Liver (tissue), 9 donors: ENCODE data around the gene NFIX. TPM values are rescaled to one million over a fixed set of nuclear protein-coding genes. Genes with fewer than 3 reads are reported as not detected.

ENCODE experiments used
- DNase-seq: peaks from one replicate; pipeline ENCODE4 v3.0.0-alpha.2; 2017; ENCODE audit warnings: low spot score
- H3K27ac ChIP-seq, 2 donors: one replicate each; pipeline ENCODE4 v1.7.0; 2013; ENCODE audit warnings: inconsistent platforms in 2 of 2, low read length in 2 of 2, control low read depth in 1 of 2, low read depth in 1 of 2, mild to moderate bottlenecking in 1 of 2
- H3K27me3 ChIP-seq, 4 donors: one replicate each; pipeline versions ENCODE4 v1.6.1 to v1.7.0; 2013; ENCODE audit warnings: low read length in 3 of 4, inconsistent platforms in 1 of 4, mild to moderate bottlenecking in 1 of 4, moderate library complexity in 1 of 4; ENCODE audit not compliant: control insufficient read depth in 4 of 4, insufficient read depth in 4 of 4
- H3K36me3 ChIP-seq, 4 donors: one replicate each; pipeline versions ENCODE4 v1.6.1 to v1.7.0; 2013; ENCODE audit warnings: low read length in 3 of 4, mild to moderate bottlenecking in 3 of 4, low read depth in 1 of 4, moderate library complexity in 1 of 4; ENCODE audit not compliant: control insufficient read depth in 4 of 4, insufficient read depth in 3 of 4
- H3K4me1 ChIP-seq, 4 donors: one replicate each; pipeline versions ENCODE4 v1.6.1 to v1.7.0; 2013; ENCODE audit warnings: low read length in 3 of 4, mild to moderate bottlenecking in 3 of 4, moderate library complexity in 1 of 4; ENCODE audit not compliant: control insufficient read depth in 4 of 4, insufficient read depth in 4 of 4
- H3K4me3 ChIP-seq, 3 donors: one replicate each; pipeline versions ENCODE4 v1.6.1 to v1.7.0; 2013; ENCODE audit warnings: low read length in 3 of 3, control low read depth in 1 of 3, low read depth in 1 of 3, mild to moderate bottlenecking in 1 of 3
- H3K9ac ChIP-seq, 2 donors: one replicate each; pipeline ENCODE4 v1.7.0; 2013; ENCODE audit warnings: low read length in 2 of 2, mild to moderate bottlenecking in 2 of 2, moderate library complexity in 2 of 2, control low read depth in 1 of 2, low read depth in 1 of 2
- H3K9me3 ChIP-seq, 4 donors: one replicate each; pipeline versions ENCODE4 v1.6.1 to v1.7.0; 2013; ENCODE audit warnings: low read length in 3 of 4; ENCODE audit not compliant: control insufficient read depth in 4 of 4
- ATF3 ChIP-seq: IDR thresholded peaks from 2 replicates; pipeline ENCODE4 v1.6.1; 2016; ENCODE audit warnings: antibody characterized with exemption
- CTCF ChIP-seq: fragments of 150-350 bp; IDR thresholded peaks from 2 replicates; pipeline ENCODE4 v1.5.1; 2017; ENCODE audit warnings: improper control_type of control experiment, low read depth, low read length; ENCODE audit not compliant: missing input control
- EGR1 ChIP-seq, 2 donors: IDR thresholded peaks; 2 replicates each; pipeline ENCODE4 v1.6.1; 2016 to 2018; ENCODE audit warnings: antibody characterized with exemption in 2 of 2, low read depth in 2 of 2
- FOXA1 ChIP-seq: IDR thresholded peaks from 2 replicates; pipeline ENCODE4 v1.6.1; 2016; ENCODE audit warnings: antibody characterized with exemption
- FOXA2 ChIP-seq: IDR thresholded peaks from 2 replicates; pipeline ENCODE4 v1.6.1; 2016; ENCODE audit warnings: antibody characterized with exemption
- GABPA ChIP-seq, 2 donors: IDR thresholded peaks in 1 of 2; conservative IDR thresholded peaks in 1 of 2; 2 replicates each; pipeline ENCODE4 v1.6.1; 2016; ENCODE audit warnings: antibody characterized with exemption in 2 of 2, mild to moderate bottlenecking in 1 of 2, moderate library complexity in 1 of 2
- HNF4A ChIP-seq, 2 donors: conservative IDR thresholded peaks; 2 replicates each; pipeline ENCODE4 v1.6.1; 2016; ENCODE audit warnings: antibody characterized with exemption in 2 of 2, mild to moderate bottlenecking in 2 of 2
- HNF4G ChIP-seq: IDR thresholded peaks from 2 replicates; pipeline ENCODE4 v1.6.1; 2016; ENCODE audit warnings: antibody characterized with exemption
- JUND ChIP-seq, 2 donors: IDR thresholded peaks; 2 replicates each; pipeline ENCODE4 v1.6.1; 2016; ENCODE audit warnings: antibody characterized with exemption in 2 of 2
- MAX ChIP-seq: IDR thresholded peaks from 2 replicates; pipeline ENCODE4 v1.6.1; 2016; ENCODE audit warnings: antibody characterized with exemption
- NR2F2 ChIP-seq: IDR thresholded peaks from 2 replicates; pipeline ENCODE4 v1.6.1; 2016; ENCODE audit warnings: antibody characterized with exemption
- RAD21 ChIP-seq, 2 donors: IDR thresholded peaks; 2 replicates each; pipeline ENCODE4 v1.6.1; 2016; ENCODE audit warnings: antibody characterized with exemption in 2 of 2, mild to moderate bottlenecking in 2 of 2
- REST ChIP-seq: IDR thresholded peaks from 2 replicates; pipeline ENCODE4 v1.6.1; 2016; ENCODE audit warnings: antibody characterized with exemption, mild to moderate bottlenecking
- RXRA ChIP-seq, 2 donors: IDR thresholded peaks; 2 replicates each; pipeline ENCODE4 v1.6.1; 2017 to 2018; ENCODE audit warnings: antibody characterized with exemption in 2 of 2, mild to moderate bottlenecking in 1 of 2
- SP1 ChIP-seq: IDR thresholded peaks from 2 replicates; pipeline ENCODE4 v1.6.1; 2018; ENCODE audit warnings: antibody characterized with exemption, mild to moderate bottlenecking
- TAF1 ChIP-seq: conservative IDR thresholded peaks from 2 replicates; pipeline ENCODE4 v1.6.1; 2016; ENCODE audit warnings: antibody characterized with exemption, mild to moderate bottlenecking
- YY1 ChIP-seq: IDR thresholded peaks from 2 replicates; pipeline ENCODE4 v1.6.1; 2016; ENCODE audit warnings: antibody characterized with exemption, mild to moderate bottlenecking
- WGBS: extraction: QIAGEN DNeasy Blood & Tissue Kit; methylation state at CpG from one replicate; pipeline ENCODE4 v1.1.7; 2013; 5-methylcytosine and 5-hydroxymethylcytosine counted together
- polyA plus RNA-seq, 2 donors: library from polyadenylated mRNA; stranded (reverse) in 1 of 2; unstranded in 1 of 2; fragments of 200-250 nt in 1 of 2; fragments of >200 nt in 1 of 2; fragmentation: Nextera tagmentation in 1 of 2; extraction: Ambion mirVana in 1 of 2; gene quantifications; one replicate each; pipeline versions ENCODE4 v1.2.1 to v1.2.3, GENCODE V29; 2013 to 2015
- total RNA-seq, 2 donors: library from RNA; depleted of rRNA; stranded (reverse); fragments of >200 nt; gene quantifications; one replicate each; pipeline ENCODE4 v1.2.3, GENCODE V29; 2014
- TF ChIP-seq, protein P1 (sequence below): IDR thresholded peaks from 2 replicates; pipeline ENCODE4 v1.6.1; 2016; ENCODE audit warnings: antibody characterized with exemption
- donor health status: healthy.
- donor health status: healthy.
- donor health status: healthy.
- donor health status: healthy.
- donor health status: healthy.

NFIX gene
- total and polyA plus RNA-seq, 4 donors = 3.3 to 18.4 (median 12.6) TPM

DNA sequence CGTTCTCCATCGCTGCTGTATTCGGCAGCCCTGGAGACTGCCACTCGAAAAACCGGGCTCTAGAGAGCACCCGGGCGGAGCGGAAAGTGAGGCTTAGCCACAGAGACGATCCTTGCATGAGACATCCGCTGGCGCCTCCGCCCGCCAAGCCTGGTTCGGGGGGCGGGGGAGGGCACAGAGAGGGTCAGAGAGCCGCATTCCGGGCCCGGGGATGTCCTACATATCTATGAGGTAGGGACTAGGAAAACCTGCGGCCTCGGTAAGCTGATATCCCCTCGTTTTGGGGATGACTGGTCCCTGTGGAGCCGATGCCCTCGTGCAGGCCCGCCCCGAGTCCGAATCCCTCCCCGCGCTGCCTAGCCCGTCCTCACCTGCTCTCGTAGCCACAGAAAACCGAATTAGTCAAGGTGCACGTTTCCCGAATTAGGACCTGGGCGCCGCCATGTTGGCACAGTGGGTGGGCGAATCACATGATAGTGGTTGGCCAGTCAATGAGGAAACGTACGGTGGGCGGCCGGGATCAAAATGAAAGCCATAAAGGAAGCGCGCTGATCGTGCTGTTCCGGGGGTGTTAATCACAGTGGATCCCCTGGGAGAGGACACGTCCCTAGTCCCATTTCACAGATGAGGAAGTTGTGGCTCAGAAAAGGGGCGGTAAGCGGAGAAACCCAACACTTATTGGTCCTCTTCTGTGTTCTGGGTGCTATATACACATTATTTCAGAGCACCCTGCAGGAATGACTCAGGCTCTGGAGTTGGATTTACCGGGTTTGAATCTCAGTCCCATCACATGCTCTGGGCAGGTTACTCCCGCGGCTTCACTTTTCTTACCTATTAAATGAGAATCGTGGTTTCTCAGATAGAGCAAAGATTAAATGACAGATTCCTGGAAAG lies 121.3 kb downstream of the NFIX start, which contains the start of gene TRMT1:
TSS of gene TRMT1 (minus strand) at position 459 of the 894 bp plus-strand sequence. CDS start at position 118, 341 bp downstream.
- Histone ChIP-seq H3K27me3 (no peaks in the 10 kb centered on the region), H3K4me3 (peak within 1 kb of the TSS; percentile 90 to 100 (median 93)), H3K36me3 (peaks cover 0 to 6% (median 1%) of the 10 kb centered on the region in 4 donors), H3K27ac (peak within 1 kb of the TSS; percentile 78 to 82), H3K9ac (peak within 1 kb of the TSS; percentile 71 to 91), H3K4me1 (peaks cover 12 to 40% (median 31%) of the 10 kb centered on the region in 4 donors), H3K9me3 (no peaks in the 10 kb centered on the region)
- TF ChIP-seq CTCF (no peak), GABPA (IDR thresholded peaks at IDR 0.05 in 1 of 2, conservative IDR thresholded peaks at IDR 0.05 in 1 of 2) (peak in 1 of 2 donors; percentile 88), HNF4A (conservative IDR thresholded peaks at IDR 0.05) (peak in 1 of 2 donors; percentile 29), RXRA (IDR thresholded peaks at IDR 0.05) (peak; percentile 43 to 49), FOXA2 (peak; percentile 48), RAD21 (IDR thresholded peaks at IDR 0.05) (peak in 1 of 2 donors; percentile 42), ATF3 (no peak), NR2F2 (no peak), JUND (IDR thresholded peaks at IDR 0.05) (peak in 1 of 2 donors; percentile 14), EGR1 (IDR thresholded peaks at IDR 0.05; ENCODE audit: low read depth in 2 of 2) (peak; percentile 43 to 81), MAX (peak; percentile 98), YY1 (peak; percentile 100), REST (peak; percentile 74), SP1 (peak; percentile 55), HNF4G (no peak), TAF1 (no peak), FOXA1 (peak; percentile 23)
- TF ChIP-seq, protein P1, sequence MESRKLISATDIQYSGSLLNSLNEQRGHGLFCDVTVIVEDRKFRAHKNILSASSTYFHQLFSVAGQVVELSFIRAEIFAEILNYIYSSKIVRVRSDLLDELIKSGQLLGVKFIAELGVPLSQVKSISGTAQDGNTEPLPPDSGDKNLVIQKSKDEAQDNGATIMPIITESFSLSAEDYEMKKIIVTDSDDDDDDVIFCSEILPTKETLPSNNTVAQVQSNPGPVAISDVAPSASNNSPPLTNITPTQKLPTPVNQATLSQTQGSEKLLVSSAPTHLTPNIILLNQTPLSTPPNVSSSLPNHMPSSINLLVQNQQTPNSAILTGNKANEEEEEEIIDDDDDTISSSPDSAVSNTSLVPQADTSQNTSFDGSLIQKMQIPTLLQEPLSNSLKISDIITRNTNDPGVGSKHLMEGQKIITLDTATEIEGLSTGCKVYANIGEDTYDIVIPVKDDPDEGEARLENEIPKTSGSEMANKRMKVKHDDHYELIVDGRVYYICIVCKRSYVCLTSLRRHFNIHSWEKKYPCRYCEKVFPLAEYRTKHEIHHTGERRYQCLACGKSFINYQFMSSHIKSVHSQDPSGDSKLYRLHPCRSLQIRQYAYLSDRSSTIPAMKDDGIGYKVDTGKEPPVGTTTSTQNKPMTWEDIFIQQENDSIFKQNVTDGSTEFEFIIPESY = no peak
- WGBS = under 1% methylated on average over 51 of the region's 51 CpGs
- peak; percentile 91 for DNase-seq
